Small intestine (tissue), 16 donors: ENCODE data around the gene GNPAT. TPM values are rescaled to one million over a fixed set of nuclear protein-coding genes. Genes with fewer than 3 reads are reported as not detected.
A peak's percentile ranks its signal among the peaks of the same experiment; 100 is the strongest.

Source experiments
- DNase-seq, 2 donors: peaks; one replicate each; pipeline versions ENCODE4 v3.0.0 to v3.0.0-alpha.2; 2013
- FAIRE-seq: peaks from 2 replicates; lab custom pipeline; 2012; peaks lifted over from hg19 to GRCh38; lab: Jason Lieb, UNC
- H3K27ac ChIP-seq, 3 donors: one replicate each; pipeline ENCODE4 v1.5.1; 2013; ENCODE audit warnings: low read length in 2 of 3, mild to moderate bottlenecking in 2 of 3, control low read depth in 1 of 3, inconsistent platforms in 1 of 3, low read depth in 1 of 3, moderate library complexity in 1 of 3
- H3K27me3 ChIP-seq, 3 donors: one replicate each; pipeline ENCODE4 v1.6.1; 2013; ENCODE audit warnings: low read length in 3 of 3, inconsistent platforms in 1 of 3; ENCODE audit not compliant: control insufficient read depth in 3 of 3, insufficient read depth in 3 of 3
- H3K36me3 ChIP-seq, 3 donors: one replicate each; pipeline ENCODE4 v1.6.1; 2013; ENCODE audit warnings: low read length in 3 of 3, inconsistent platforms in 1 of 3, low read depth in 1 of 3, mild to moderate bottlenecking in 1 of 3, moderate library complexity in 1 of 3; ENCODE audit not compliant: control insufficient read depth in 3 of 3, insufficient read depth in 2 of 3
- H3K4me1 ChIP-seq, 3 donors: one replicate each; pipeline ENCODE4 v1.6.1; 2013; ENCODE audit warnings: low read length in 2 of 3, inconsistent platforms in 1 of 3, low read depth in 1 of 3, mild to moderate bottlenecking in 1 of 3, moderate library complexity in 1 of 3; ENCODE audit not compliant: control insufficient read depth in 3 of 3, insufficient read depth in 2 of 3
- H3K4me3 ChIP-seq, 3 donors: one replicate each; pipeline ENCODE4 v1.5.1; 2013; ENCODE audit warnings: low read length in 3 of 3, control low read depth in 1 of 3, inconsistent platforms in 1 of 3, low read depth in 1 of 3, mild to moderate bottlenecking in 1 of 3, moderate library complexity in 1 of 3
- H3K9me3 ChIP-seq, 2 donors: one replicate each; pipeline ENCODE4 v1.6.1; 2013; ENCODE audit warnings: low read depth in 1 of 2, low read length in 1 of 2; ENCODE audit not compliant: control insufficient read depth in 2 of 2, insufficient read depth in 1 of 2
- WGBS, 3 donors: extraction: QIAGEN DNeasy Blood & Tissue Kit; methylation state at CpG; one replicate each; pipeline ENCODE4 v1.1.7; 2013; 5-methylcytosine and 5-hydroxymethylcytosine counted together
- long read RNA-seq, 10 donors: transcript quantifications; one replicate each; lab custom pipeline, GENCODE V29; 2026
- polyA plus RNA-seq, 4 donors: library from polyadenylated mRNA; stranded (reverse) in 3 of 4; unstranded in 1 of 4; fragments of 200-250 nt in 3 of 4; fragments of 120-200 nt in 1 of 4; gene quantifications; one replicate each; pipeline versions ENCODE4 v1.2.1 to v1.2.3, GENCODE V29; 2013
- donor health status: healthy with polysubstance abuse.
- donor health status: control.
- donor health status: control.
- donor health status: Bipolar disorder and iron deficiency.
- donor health status: healthy.

GNPAT gene
- polyA plus RNA-seq, result 10 to 100 TPM; 43.4 to 69.4 (median 56.6) TPM
- long read RNA-seq, donor 1, result 0 reads
- long read RNA-seq, donor 2, transcript GNPAT-201 (16 exons, 2,643 nt), result major isoform, 7 of 7 reads
- long read RNA-seq, donor 2, partial matches to known transcripts, result 0 of 7 reads
- long read RNA-seq, donor 2, other reads (novel, unspliced or antisense), result 0 of 7 reads
- long read RNA-seq, donor 3, transcript GNPAT-201 (16 exons, 2,643 nt), result major isoform, 5 of 10 reads
- long read RNA-seq, donor 3, partial matches to known transcripts, result 5 of 10 reads
- long read RNA-seq, donor 3, other reads (novel, unspliced or antisense), result 0 of 10 reads
- long read RNA-seq, donor 4, result 0 reads
- long read RNA-seq, donor 5, partial matches to known transcripts, result 0 of 1 reads
- long read RNA-seq, donor 5, other reads (novel, unspliced or antisense), result 0 of 1 reads
- long read RNA-seq, donor 6, transcript GNPAT-201 (16 exons, 2,643 nt), result major isoform, 5 of 17 reads
- long read RNA-seq, donor 6, partial matches to known transcripts, result 11 of 17 reads
- long read RNA-seq, donor 6, other reads (novel, unspliced or antisense), result 0 of 17 reads
- long read RNA-seq, donor 7, result 0 reads
- long read RNA-seq, donor 8, partial matches to known transcripts, result 0 of 1 reads
- long read RNA-seq, donor 8, other reads (novel, unspliced or antisense), result 0 of 1 reads
- long read RNA-seq, donor 9, partial matches to known transcripts, result 0 of 5 reads
- long read RNA-seq, donor 9, other reads (novel, unspliced or antisense), result 0 of 5 reads
- long read RNA-seq, donor 10, transcript GNPAT-201 (16 exons, 2,643 nt), result major isoform, 9 of 17 reads
- long read RNA-seq, donor 10, partial matches to known transcripts, result 6 of 17 reads
- long read RNA-seq, donor 10, other reads (novel, unspliced or antisense), result 0 of 17 reads

DNA sequence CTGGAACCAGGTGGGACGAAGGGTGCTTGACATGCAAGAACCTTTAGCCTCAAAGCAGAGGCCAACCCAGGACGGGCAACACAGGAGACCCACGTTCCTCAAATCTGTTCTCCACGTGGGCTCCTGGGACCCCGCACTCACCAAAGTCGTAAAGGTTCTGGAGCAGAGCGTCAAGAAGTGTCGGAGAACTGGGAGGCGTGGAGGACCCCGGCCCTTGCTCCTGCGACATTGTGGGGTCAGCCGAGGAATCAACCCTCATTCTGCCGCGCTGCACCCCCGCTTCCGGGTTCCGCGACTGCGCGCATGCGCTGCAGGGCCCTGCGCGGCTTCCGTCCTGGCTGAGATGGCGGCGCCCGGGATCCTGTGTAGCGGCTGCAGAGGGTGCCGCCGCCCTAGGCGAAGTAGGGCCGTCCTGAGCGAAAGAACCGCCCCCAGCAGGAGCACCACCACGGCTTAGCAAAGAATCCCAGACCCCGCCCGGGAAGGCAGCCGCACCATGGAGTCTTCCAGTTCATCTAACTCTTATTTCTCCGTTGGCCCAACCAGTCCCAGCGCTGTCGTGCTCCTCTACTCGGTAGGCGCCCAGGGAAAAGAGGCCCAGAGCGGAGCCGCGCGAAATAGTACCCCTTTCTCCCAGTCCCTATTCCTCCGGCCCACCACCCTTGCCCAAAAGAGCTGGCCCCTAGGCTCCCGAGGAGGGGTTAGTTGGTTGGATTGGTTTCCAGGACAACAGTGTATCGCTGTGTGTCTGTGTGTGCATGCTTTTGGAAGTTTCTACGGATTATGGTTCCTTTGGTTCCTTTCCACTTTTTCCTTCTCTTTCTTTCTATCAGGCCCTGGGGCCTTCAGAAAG is at the start of gene GNPAT:
Gene GNPAT, plus strand, starts transcription at position 330 of the 853 bp plus-strand sequence. Its CDS starts 167 bp downstream, at position 497.
- Histone ChIP-seq H3K36me3 (peaks cover 9 to 22% (median 11%) of the 10 kb centered on the region in 3 donors), H3K9me3 (no peaks in the 10 kb centered on the region), H3K4me1 (peaks cover 1 to 25% (median 21%) of the 10 kb centered on the region in 3 donors), H3K27me3 (no peaks in the 10 kb centered on the region), H3K27ac (peak within 1 kb of the TSS; percentile 63 to 85 (median 65)), H3K4me3 (peak within 1 kb of the TSS; percentile 83 to 92 (median 85))
- 0% methylated on average over 49 to 51 of the region's 51 CpGs for WGBS, 3 donors
- FAIRE-seq, result no peak
- DNase-seq, result peak; percentile 88 to 95

DNA sequence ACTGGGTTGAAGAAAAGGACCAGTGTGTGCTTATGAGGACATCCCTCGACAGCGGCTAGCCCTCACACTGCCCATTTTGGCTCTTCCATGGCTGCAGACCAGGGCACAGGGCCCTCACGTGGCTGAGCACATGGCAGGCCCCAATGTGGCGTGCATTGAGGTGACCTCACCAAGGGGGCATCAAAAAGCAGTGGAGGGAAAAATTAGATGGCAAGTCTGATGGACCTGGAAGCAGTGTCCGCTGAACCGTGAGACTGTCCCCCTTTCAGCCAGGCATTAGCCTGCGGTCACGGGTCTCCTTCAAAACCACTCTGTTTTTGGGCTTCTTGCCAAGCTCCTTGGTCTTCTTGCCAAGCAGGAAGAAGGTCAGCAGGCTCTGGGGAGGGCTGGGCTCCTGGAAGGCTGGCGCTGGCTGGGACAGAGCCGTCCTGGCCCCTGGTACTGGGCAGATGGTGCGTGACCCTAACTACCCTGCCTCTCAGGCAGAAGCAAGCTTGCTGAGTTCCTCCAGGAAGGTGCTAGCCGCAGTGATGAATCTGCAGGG is 48.3 kb upstream of the GNPAT start:
- DNase-seq (peak in 1 of 2 donors; percentile 9), FAIRE-seq (no peak)
- peaks cover 0 to 8% of the 10 kb centered on the region in 2 donors for H3K9me3 ChIP-seq
- no peaks in the 10 kb centered on the region for H3K36me3 ChIP-seq
- H3K27ac ChIP-seq, result no peak overlapping the region
- H3K4me1 ChIP-seq, result no peaks in the 10 kb centered on the region
- no peak overlapping the region for H3K4me3 ChIP-seq
- WGBS, 3 donors, result 35 to 45% (median 42%) methylated on average over 12 of the region's 12 CpGs
- peaks cover 0 to 8% (median 1%) of the 10 kb centered on the region in 3 donors for H3K27me3 ChIP-seq

DNA sequence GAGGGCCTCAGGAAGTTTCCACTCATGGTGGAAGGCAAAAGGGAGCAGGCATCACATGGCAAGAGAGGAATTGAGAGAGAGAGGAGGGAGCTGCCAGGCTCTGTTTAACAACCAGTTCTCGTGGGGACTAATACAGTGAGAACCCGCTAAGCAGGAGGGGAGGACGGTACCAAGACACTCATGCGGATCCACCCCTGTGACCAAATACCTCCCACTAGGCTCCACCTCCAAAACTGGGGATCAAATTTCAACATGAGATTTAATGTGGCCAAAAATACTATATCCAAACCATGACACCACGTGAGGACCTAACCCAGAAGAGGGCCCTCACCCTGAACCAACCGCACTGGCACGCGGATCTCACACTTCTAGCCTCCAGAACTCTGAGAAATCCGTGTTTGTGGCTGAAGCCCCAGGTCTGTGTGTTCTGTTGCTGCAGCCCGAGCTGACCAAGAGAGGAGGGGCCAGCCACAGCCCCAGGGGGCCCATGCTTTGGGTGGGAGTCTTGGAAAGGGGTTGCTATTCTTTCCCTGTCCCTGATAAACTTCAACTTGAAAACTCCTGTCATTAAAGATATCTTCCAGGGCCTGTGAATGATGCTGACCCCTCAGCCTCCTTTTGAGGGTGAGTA is 47.2 kb upstream of the GNPAT start:
- Histone ChIP-seq H3K4me3 (no peak overlapping the region), H3K36me3 (no peaks in the 10 kb centered on the region), H3K27ac (no peak overlapping the region), H3K9me3 (peaks cover 0 to 8% of the 10 kb centered on the region in 2 donors), H3K4me1 (no peaks in the 10 kb centered on the region), H3K27me3 (peaks cover 0 to 5% (median 1%) of the 10 kb centered on the region in 3 donors)
- 70 to 82% (median 77%) methylated on average over 10 of the region's 10 CpGs for WGBS, 3 donors
- DNase-seq (no peak), FAIRE-seq (no peak)

DNA sequence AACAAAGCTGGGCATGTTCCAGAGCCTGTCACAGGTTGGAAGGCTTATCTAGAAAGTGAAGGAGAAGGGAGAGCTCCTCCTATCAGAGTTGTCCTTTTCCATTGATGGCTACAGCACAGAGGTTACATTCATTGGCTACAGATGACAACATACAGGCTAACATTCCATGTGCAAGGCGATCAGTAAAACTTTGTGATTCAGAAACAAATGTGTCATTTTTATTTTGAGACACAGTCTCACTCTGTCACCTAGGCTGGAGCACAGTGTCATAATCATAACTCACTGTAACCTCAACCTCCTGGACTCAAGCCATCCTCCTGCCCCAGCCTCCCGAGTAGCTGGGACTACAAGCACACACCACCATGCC is 46.6 kb upstream of the GNPAT start:
- no peaks in the 10 kb centered on the region for H3K36me3 ChIP-seq
- H3K4me3 ChIP-seq, result no peak overlapping the region
- DNase-seq, result no peak
- 81 to 83% (median 82%) methylated on average over 2 of the region's 2 CpGs for WGBS, 3 donors
- peaks cover 0 to 5% (median 1%) of the 10 kb centered on the region in 3 donors for H3K27me3 ChIP-seq
- FAIRE-seq, result no peak
- H3K9me3 ChIP-seq, result peaks cover 0 to 8% of the 10 kb centered on the region in 2 donors
- no peak overlapping the region for H3K27ac ChIP-seq
- H3K4me1 ChIP-seq, result no peaks in the 10 kb centered on the region

DNA sequence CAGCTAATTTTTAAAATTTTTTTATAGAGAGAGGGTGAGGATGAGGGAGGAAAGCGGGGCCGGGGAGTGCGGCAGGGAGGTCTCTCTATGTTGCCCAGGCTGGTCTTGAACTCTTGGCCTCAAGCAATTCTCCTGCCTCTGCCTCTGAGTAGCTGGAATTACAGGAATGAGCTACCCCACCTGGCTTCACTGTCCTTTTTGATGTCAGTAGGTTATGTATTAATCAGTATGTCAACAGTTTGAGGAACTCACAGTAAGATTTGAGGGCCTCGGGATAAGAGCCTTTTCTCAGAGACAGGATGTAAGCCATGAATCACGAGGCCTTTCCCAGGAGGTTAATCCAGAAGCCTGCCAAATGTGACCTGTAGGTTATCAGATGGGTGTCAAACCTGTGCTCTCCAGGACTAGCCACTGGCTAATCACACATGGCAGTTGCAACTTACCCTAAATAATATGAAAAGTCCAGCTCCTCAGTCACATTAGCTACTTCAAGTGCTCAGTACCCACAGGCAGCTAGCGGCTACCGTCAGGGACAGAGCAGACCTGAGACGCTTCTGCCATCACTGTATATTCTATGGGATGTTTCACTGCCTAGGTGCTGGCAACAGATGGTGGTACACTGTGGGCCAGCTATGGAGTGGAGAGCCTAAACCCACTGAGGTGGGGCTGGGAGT is 46.0 kb upstream of the GNPAT start:
- no peak for FAIRE-seq
- Histone ChIP-seq H3K27ac (no peak overlapping the region), H3K4me3 (no peak overlapping the region), H3K36me3 (no peaks in the 10 kb centered on the region), H3K9me3 (peaks cover 0 to 3% of the 10 kb centered on the region in 2 donors), H3K27me3 (peaks cover 0 to 5% (median 1%) of the 10 kb centered on the region in 3 donors), H3K4me1 (no peaks in the 10 kb centered on the region)
- DNase-seq, result peak in 1 of 2 donors; percentile 18
- 68 to 71% (median 71%) methylated on average over 8 of the region's 8 CpGs for WGBS, 3 donors

DNA sequence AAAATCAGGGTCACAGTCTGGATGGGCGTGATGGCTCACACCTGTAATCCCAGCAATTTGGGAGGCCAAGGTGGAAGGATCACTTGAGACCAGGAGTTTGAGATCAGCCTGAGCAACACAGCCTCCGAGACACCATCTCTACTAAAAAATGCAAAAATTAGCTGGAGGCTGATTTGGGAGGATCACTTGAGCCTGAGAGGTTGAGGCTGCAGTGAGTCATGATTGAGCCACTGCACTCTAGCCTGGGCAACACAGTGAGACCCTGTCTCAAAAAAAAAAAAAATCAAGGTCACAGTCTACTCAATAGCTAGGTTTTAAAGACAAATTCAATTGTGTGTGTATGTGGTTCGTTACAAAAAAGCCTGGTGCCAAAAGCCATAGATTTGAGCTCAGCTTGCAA is 44.7 kb upstream of the GNPAT start:
- DNase-seq, result no peak
- FAIRE-seq, result no peak
- Histone ChIP-seq H3K4me1 (no peaks in the 10 kb centered on the region), H3K36me3 (no peaks in the 10 kb centered on the region), H3K27me3 (peaks cover 0 to 5% (median 1%) of the 10 kb centered on the region in 3 donors), H3K9me3 (no peaks in the 10 kb centered on the region), H3K27ac (no peak overlapping the region), H3K4me3 (no peak overlapping the region)
- 80 to 89% (median 84%) methylated on average over 3 of the region's 3 CpGs for WGBS, 3 donors

DNA sequence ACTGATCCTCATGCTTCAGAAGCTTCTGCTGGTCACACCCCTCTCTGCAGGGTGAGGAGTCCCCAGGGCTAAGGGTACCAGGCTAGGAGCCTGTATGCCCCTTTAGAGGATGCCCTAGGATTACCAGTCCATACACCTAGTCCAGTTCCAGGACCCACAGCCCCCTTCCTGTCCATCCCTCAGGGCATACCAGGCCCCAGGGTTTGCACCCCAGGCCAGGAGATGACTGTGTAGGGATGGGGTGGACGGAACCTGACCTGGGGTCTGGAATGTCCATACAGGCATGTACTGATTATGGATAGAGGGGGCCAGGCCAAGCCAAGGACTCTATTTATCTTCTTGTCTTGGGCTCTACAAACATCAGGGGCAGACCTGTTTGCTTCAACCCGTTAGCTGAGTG is 44.3 kb upstream of the GNPAT start:
- Histone ChIP-seq H3K27ac (no peak overlapping the region), H3K9me3 (no peaks in the 10 kb centered on the region), H3K4me3 (no peak overlapping the region), H3K4me1 (no peaks in the 10 kb centered on the region), H3K36me3 (no peaks in the 10 kb centered on the region), H3K27me3 (peaks cover 0 to 1% (median 1%) of the 10 kb centered on the region in 3 donors)
- FAIRE-seq (no peak), DNase-seq (no peak)
- WGBS, 3 donors, result 71 to 83% (median 81%) methylated on average over 2 of the region's 2 CpGs
